Activated naive CD4-positive, alpha-beta T cell treated with anti-CD3 and anti-CD28 coated beads, Interleukin-2, amount 50 U/mL, for 24 hours (primary cell): Measurements from ENCODE around the gene SYNJ2.
"Not testable (repeated sequence)": the region's sequence is repeated elsewhere in the genome, so short reads cannot be mapped to it uniquely, and the experiment has no call there.

Experiments
- H3K27ac Mint-ChIP-seq: one replicate; pipeline ENCODE4 v1.8.0; 2021; ENCODE audit warnings: mild to moderate bottlenecking, mixed read lengths
- H3K27me3 Mint-ChIP-seq: one replicate; pipeline ENCODE4 v1.8.0; 2021; ENCODE audit warnings: mixed read lengths
- H3K36me3 Mint-ChIP-seq: one replicate; pipeline ENCODE4 v1.8.0; 2021; ENCODE audit warnings: mixed read lengths
- H3K4me1 Mint-ChIP-seq: one replicate; pipeline ENCODE4 v1.8.0; 2021; ENCODE audit warnings: mixed read lengths
- H3K4me3 Mint-ChIP-seq: one replicate; pipeline ENCODE4 v1.8.0; 2021; ENCODE audit warnings: mild to moderate bottlenecking, mixed read lengths
- H3K9me3 Mint-ChIP-seq: one replicate; pipeline ENCODE4 v1.8.0; 2021; ENCODE audit warnings: mixed read lengths

The SYNJ2 gene

DNA sequence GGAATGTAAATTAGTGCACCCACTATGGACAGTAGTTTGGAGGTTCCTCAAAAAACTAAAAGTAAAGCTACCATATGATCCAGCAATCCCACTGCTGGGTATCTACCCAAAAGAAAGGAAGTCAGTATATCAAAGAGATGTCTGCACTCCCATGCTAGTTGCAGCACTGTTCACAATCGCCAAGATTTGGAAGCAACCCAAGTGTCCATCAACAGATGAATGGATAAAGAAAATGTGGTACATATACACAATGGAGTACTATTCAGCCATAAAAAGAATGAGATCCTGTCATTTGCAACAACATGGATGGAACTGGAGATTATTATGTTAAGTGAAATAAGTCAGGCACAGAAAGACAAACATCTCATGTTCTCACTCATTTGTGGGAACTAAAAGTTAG is 30.8 kb upstream of the SYNJ2 start:
- not testable (repeated sequence) for H3K27ac Mint-ChIP-seq, H3K4me3 Mint-ChIP-seq, H3K27me3 Mint-ChIP-seq, H3K36me3 Mint-ChIP-seq
- Mint-ChIP-seq H3K9me3 (peaks cover 10% of the 10 kb centered on the region), H3K4me1 (peaks cover 16% of the 10 kb centered on the region)

DNA sequence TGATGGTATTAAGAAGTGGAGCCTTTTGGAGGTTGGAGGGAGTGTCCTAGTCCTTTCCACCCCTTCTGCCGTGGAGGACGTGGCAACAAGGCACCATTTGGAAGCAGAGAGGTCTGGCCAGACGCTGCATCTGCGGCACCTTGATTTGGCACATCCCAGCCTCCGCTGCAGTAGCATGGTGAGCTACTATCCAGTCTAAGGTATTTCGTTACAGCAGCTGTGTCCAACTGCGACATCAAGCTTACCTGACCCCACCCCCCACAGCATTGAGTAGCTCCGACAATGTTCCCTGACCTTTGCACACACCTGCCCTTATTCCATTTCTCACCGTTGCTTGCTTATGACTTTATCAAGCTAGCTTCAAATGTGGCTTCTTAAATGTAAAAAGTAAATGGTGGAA is 29.8 kb upstream of the SYNJ2 start:
- Mint-ChIP-seq H3K4me3 (no peak overlapping the region), H3K27me3 (no peaks in the 10 kb centered on the region), H3K36me3 (peaks cover 4% of the 10 kb centered on the region), H3K27ac (no peak overlapping the region), H3K4me1 (peaks cover 7% of the 10 kb centered on the region), H3K9me3 (peaks cover 10% of the 10 kb centered on the region)

DNA sequence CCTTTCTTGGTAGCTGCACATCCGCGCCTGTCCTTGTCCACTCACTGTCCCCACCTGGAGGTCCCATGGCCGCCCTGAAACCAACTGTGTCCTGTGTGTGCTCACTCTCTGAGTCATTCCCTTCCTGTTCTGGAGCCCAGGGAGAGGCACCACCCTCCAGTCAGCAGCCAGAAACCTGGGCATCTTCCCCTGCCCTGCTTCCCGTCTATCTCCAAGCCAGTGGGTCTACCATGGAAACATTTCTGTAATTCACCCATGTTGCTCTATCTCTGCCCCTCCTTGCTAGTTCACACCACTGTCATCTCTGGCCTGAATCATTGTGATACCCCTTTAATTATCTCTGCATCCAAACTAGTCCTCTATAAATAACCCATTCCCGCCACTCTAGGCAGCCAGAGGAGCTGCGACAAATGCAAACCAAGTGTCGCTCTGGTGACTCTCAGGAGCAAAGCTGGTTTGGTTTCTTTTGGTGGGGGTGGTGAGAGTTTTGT is 28.8 kb upstream of the SYNJ2 start:
- peaks cover 10% of the 10 kb centered on the region for H3K9me3 Mint-ChIP-seq
- H3K4me1 Mint-ChIP-seq: no peaks in the 10 kb centered on the region
- no peak overlapping the region for H3K4me3 Mint-ChIP-seq
- H3K36me3 Mint-ChIP-seq: peaks cover 4% of the 10 kb centered on the region
- no peaks in the 10 kb centered on the region for H3K27me3 Mint-ChIP-seq
- no peak overlapping the region for H3K27ac Mint-ChIP-seq

DNA sequence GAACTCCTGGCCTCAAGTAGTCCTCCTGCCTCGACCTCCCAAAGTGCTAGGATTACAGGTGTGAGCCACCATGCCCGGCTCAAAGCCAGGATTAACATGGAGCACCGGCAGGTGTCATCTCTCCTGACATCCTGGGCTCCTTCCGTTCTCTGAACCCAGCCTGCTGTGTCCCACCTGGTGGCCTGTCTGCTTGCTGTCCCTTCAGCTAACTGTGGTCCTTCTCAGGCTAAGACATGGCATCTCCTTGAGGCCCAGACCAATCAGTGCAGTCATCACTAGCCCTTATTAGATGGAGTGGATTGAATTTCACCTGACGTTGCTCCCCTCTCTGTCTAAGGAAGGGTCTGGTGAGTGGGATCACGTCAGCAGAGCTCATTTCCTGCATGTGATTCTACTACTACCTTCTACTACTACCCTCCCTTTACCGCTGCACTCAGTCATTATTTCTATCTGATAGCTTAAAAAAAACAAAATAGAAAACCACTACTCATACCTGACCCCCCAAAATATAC is 28.0 kb upstream of the SYNJ2 start:
- Mint-ChIP-seq H3K4me3 (no peak overlapping the region), H3K27me3 (no peaks in the 10 kb centered on the region), H3K36me3 (peaks cover 5% of the 10 kb centered on the region), H3K4me1 (no peaks in the 10 kb centered on the region), H3K27ac (peak overlapping the region; percentile 23), H3K9me3 (peaks cover 12% of the 10 kb centered on the region)

DNA sequence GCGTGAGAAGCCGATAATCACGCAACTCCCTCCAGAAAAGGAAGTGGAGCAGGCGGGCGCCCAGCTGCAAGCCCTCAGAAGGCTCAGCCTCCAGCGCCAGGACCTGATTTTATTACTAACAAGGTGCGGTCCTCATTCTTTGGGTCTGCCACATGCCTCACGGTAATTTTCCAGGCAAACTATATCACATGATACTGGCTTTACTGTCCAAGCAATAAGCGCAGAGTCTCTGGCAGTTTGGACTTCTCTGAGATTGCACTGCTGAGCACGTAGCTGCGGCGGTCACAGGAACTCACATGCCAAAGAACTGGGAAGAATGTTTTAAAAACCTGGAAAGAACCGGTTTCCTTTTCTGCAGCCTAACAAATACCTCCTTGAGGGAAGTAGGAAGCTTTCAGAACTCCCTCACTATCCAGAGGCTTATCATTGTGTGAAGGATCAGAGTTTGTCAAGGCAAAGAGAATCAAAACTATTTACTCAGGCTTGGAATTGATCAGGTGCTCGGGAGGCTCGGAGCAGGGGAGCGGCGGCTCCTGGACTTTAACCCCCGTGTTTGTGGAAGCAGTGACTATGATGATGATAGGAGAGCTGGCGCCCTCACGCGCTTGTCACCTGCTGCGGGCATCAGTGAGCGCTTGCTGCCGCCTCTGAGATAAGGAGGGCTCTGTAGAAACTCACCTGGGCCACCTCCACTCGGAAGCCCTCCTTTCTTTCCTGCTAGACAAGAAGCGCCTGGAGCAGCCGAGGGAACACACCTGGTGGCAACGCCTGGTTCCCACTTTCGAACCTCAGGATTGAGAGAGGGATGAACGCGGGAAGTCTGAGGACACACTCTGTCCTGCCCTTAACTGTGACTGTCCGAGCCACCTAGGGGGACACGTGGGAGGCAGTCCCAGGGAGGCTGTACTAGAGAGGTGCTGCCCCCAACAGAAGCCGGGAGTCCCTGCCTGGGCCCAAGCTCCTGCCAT is 27.2 kb upstream of the SYNJ2 start:
- Mint-ChIP-seq H3K36me3 (peaks cover 3% of the 10 kb centered on the region), H3K27ac (no peak overlapping the region), H3K9me3 (peaks cover 19% of the 10 kb centered on the region), H3K4me1 (no peaks in the 10 kb centered on the region), H3K27me3 (no peaks in the 10 kb centered on the region), H3K4me3 (no peak overlapping the region)

DNA sequence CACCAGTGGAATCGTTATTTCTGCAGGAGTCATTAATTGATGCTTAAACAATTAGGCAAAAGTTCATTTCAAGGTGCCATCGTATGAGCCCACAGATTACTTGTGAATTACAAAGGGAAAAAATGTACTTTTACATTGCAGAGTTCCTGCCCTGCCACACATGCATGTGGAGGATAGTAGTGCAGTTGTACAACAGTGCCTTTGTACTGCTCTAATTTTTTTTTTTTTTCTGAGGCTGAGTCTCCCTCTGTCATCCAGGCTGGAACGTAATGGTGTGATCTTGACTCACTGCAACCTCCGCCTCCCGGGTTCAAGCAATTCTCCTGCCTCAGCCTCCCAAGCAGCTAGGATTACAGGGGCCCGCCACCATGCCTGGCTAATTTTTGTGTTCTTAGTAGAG is 26.0 kb upstream of the SYNJ2 start:
- Mint-ChIP-seq H3K4me1 (peaks cover under 1% of the 10 kb centered on the region), H3K36me3 (peaks cover 6% of the 10 kb centered on the region), H3K9me3 (peaks cover 9% of the 10 kb centered on the region), H3K27me3 (no peaks in the 10 kb centered on the region), H3K27ac (no peak overlapping the region), H3K4me3 (no peak overlapping the region)

DNA sequence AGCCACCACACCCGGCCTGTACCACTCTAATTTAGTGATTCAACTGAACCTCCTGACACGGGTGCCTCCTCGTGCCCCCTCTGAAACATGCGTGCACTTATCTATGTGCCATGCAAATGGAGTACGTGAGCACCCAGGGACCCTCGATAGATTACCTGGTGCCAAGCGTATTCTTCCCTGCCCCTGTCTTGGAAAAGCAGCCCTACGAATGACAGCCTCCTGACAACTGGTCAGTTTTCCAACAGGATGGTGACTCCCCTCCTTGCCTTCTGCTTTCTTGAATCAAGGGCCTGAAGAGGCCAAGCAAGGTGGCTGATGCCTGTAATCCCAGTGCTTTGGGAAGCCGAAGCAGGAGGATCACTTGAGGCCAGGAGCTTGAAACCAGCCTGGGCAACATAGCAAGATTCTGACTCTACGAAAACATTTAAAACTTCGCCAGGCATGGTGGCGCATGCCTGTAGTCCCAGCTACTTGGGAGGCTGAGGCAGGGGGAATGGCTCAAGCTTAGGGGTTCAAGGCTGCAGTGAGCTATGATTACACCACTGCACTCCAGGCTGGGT is 25.4 kb upstream of the SYNJ2 start:
- peaks cover 7% of the 10 kb centered on the region for H3K4me1 Mint-ChIP-seq
- peaks cover 6% of the 10 kb centered on the region for H3K36me3 Mint-ChIP-seq
- H3K27me3 Mint-ChIP-seq: no peaks in the 10 kb centered on the region
- H3K4me3 Mint-ChIP-seq: no peak overlapping the region
- no peak overlapping the region for H3K27ac Mint-ChIP-seq
- peaks cover 9% of the 10 kb centered on the region for H3K9me3 Mint-ChIP-seq

DNA sequence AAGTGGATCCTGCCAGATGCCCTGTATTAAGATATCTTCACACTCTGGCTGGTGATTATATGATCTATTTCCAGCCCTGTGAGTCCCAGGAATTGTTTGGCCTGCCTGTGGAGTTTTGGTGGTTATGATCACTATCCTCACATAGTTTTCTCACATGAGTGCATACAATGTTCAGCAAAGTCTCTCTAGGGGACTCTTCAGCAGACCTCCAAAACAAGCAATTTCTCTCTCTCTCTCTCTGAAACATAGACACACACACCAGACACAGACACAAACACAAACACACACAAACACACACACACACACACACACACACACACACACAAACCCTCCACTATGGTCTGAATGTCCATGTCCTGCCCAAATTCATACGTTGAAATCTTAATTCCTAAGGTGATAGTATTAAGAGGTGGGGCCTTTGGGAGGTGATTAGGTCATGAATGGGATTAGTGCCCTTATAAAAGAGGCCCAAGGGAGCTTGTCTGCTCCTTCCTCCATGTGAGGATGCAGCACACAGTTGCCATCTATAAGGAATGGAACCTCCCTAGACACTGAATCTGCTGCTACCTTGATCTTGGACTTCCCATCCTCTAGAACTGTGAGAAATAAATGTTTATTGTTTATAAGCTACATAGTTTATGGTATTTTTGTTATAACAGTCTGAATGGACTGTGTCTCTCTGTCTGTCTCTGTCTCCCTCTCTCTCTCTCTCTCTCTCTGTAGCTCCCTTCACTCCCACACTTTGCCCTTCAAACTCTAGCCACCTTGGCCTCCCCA is 22.0 kb upstream of the SYNJ2 start:
- no peak overlapping the region for H3K27ac Mint-ChIP-seq
- peaks cover 30% of the 10 kb centered on the region for H3K4me1 Mint-ChIP-seq
- peaks cover 9% of the 10 kb centered on the region for H3K9me3 Mint-ChIP-seq
- no peaks in the 10 kb centered on the region for H3K27me3 Mint-ChIP-seq
- no peak overlapping the region for H3K4me3 Mint-ChIP-seq
- H3K36me3 Mint-ChIP-seq: peaks cover 6% of the 10 kb centered on the region

DNA sequence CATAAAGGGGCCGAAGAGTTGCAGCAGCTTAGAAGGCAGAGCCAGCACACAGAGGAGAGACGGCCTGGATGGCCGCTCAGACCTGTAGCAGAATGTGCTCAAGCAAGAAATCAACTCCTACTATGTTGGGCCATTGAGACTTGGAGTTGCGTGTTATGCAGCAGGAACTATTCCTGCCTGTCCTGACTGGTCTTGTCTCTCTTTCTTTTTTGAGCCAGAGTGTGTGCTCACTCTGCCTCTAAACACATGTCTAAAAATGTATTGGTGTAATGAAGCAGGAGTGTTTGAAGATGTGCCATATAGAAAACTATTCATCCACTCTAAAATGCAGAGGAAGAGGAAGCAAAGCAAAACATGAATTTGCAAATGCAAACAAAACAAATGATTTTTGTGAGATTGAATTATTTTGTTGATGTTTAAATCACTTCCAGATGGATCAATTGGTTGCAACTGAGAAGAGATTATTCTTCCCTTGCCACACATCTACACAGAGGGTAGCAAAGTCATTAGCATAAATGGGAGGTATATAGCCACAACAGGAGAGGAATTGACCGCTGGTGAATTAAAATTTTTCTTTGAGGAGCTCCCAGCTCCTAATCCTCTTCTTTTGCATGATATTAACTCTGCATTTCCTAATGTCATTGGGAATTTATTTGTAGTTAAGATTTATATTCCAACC is 20.4 kb upstream of the SYNJ2 start:
- peaks cover 6% of the 10 kb centered on the region for H3K36me3 Mint-ChIP-seq
- H3K9me3 Mint-ChIP-seq: peaks cover 9% of the 10 kb centered on the region
- peaks cover 30% of the 10 kb centered on the region for H3K4me1 Mint-ChIP-seq
- no peak overlapping the region for H3K27ac Mint-ChIP-seq
- no peak overlapping the region for H3K4me3 Mint-ChIP-seq
- no peaks in the 10 kb centered on the region for H3K27me3 Mint-ChIP-seq

DNA sequence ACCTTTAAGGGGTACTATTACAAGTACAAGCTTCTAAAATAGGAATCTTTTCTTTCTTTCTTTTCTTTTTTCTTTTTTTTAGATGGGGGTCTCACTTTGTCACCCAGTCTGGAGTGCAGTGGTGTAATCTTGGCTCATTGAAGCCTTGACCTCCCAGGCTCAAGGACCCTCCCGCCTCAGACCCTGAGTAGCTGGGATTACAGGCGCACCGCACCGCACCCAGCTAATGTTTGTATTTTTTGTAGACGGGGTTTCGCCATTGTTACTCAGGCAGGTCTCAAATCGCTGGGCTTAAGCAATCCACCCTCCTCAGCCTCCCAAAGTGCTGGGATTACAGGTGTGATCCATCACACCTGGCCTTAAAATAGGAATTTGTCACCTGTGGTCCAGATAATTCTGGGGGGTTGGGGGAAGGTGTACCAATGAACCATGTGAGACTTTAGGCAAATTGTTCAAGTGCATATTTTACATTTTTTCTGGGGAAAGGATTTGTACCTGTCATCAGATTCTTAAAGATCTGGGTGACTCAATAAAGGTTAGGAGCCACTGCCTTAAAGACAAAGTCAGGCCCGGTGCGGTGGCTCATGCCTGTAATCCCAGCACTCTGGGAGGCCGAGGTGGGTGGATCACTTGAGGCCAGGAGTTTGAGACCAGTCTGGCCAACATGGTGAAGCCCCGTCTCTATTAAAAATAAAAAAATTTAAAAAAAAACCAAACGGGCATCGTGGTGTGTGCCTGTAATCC is 19.7 kb upstream of the SYNJ2 start:
- peaks cover 6% of the 10 kb centered on the region for H3K36me3 Mint-ChIP-seq
- H3K4me1 Mint-ChIP-seq: peaks cover 30% of the 10 kb centered on the region
- H3K27me3 Mint-ChIP-seq: no peaks in the 10 kb centered on the region
- peak overlapping the region; percentile 19 for H3K4me3 Mint-ChIP-seq
- peaks cover 9% of the 10 kb centered on the region for H3K9me3 Mint-ChIP-seq
- no peak overlapping the region for H3K27ac Mint-ChIP-seq

DNA sequence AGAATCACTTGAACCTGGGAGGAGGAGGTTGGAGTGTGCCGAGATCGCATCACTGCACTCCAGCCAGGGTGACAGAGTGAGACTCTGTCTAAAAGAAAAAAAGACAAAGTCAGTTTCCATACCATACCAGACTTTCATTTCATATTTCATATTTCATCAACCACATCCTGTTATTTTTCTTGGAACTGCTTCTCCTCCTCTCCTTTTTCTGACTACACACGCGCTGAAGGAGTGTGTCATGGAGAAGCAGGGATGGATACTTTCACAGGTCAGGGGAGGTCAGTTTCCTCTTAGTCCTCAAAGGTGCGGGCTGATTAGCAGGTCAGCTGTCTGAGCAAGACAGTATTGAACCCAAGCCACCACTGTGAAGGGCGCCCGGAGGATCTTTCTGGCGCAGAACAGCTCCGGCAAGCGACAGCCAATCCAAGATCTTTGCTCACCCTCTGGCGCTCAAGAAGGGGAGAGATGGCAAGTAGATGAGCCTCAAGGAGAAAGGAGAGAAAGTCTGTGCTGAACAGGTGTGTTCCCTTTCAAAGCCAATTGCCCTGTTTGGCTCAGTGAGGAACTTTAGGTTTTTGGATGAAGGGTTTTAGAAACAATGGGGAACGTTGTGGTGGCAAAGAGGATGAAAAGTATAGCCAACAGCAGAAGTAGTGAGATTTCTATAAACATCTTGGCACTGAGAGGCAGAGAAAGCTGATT is 18.9 kb upstream of the SYNJ2 start:
- Mint-ChIP-seq H3K9me3 (peaks cover 9% of the 10 kb centered on the region), H3K27ac (peak overlapping the region; percentile 92), H3K36me3 (peaks cover 6% of the 10 kb centered on the region), H3K4me1 (peaks cover 30% of the 10 kb centered on the region), H3K27me3 (no peaks in the 10 kb centered on the region), H3K4me3 (peak overlapping the region; percentile 43)

DNA sequence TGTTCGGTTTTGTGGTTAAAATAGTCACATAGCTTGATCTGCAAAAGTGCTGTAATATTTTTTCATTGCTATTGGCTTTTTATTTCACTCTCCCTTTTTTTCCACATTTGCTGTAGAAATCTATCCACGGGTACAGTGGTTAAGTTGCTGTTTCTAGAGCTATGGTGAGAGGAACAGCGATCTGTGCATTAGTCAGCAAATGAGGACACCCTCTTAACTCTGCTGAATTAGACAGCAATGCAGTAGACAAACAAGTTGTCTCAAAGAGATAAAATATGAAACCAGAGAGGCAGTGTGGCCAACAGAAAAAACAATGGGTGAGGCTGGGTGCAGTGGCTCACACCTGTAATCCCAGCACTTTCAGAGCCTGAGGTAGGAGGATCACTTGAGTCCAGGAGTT is 17.6 kb upstream of the SYNJ2 start:
- Mint-ChIP-seq H3K27me3 (no peaks in the 10 kb centered on the region), H3K27ac (peak overlapping the region; percentile 66), H3K36me3 (peaks cover 3% of the 10 kb centered on the region), H3K4me3 (no peak overlapping the region), H3K4me1 (peaks cover 30% of the 10 kb centered on the region), H3K9me3 (peaks cover 3% of the 10 kb centered on the region)

DNA sequence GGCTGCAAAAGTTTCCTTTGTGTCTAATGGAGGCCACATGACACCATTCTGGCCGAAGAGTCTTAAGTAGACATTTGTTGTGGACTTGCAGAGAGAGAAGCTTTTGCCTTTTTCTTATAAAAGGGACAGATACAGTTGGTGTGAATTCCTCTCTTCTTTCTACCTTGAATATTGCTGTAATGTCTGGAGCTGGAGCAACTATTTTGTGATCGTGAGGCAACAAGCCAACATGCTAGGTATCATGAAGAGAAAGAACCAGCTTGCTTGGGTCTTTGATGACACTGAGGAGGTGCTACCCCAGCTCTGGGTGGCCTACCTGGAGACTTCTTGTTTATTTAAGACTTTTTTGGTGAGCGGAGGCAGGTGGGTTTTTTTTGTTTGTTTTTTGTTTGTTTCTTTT is 16.3 kb upstream of the SYNJ2 start:
- H3K4me1 Mint-ChIP-seq: peaks cover 30% of the 10 kb centered on the region
- no peak overlapping the region for H3K27ac Mint-ChIP-seq
- H3K4me3 Mint-ChIP-seq: no peak overlapping the region
- no peaks in the 10 kb centered on the region for H3K36me3 Mint-ChIP-seq
- no peaks in the 10 kb centered on the region for H3K27me3 Mint-ChIP-seq
- H3K9me3 Mint-ChIP-seq: no peaks in the 10 kb centered on the region

DNA sequence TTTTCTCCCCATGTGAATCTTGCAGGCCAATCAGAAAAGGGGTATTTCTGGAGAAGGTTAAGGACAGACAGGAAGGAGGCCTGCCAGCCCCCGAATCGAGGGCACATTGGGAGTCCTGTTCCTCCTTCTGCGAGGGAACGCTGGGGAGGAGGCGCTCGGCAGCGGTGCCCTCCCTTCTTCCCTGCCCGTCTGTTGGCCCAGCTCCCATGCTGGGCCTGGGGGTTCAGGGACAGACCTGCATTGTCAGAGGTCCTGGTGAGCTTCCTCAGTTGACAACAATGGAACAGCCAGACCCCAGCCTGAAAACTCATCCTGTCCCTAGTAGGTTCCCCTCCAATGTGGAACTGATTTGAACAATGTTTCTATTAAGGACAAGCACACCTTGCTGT is 15.1 kb upstream of the SYNJ2 start:
- no peaks in the 10 kb centered on the region for H3K27me3 Mint-ChIP-seq
- no peak overlapping the region for H3K4me3 Mint-ChIP-seq
- no peak overlapping the region for H3K27ac Mint-ChIP-seq
- peaks cover 20% of the 10 kb centered on the region for H3K4me1 Mint-ChIP-seq
- no peaks in the 10 kb centered on the region for H3K36me3 Mint-ChIP-seq
- H3K9me3 Mint-ChIP-seq: no peaks in the 10 kb centered on the region
